ENCODE results near the gene C6orf118. TPM values are rescaled to one million over a fixed set of nuclear protein-coding genes. Genes with fewer than 3 reads are reported as not detected.

The C6orf118 gene
- total and polyA plus RNA-seq, 2 of the 8 experiments (the other 6 are each of a cell fraction or from before 2014, with no cell fraction given) = 0.35 to 0.58 TPM

GRCh38 chr6:165317723-165318122, 8.3 kb upstream of the C6orf118 start (continued):
- TF ChIP-seq CHD7 (IDR thresholded peaks at IDR 0.05; ENCODE audit: insufficient replicate concordance, low read length) (no peak), GTF2F1 (IDR thresholded peaks at IDR 0.05; ENCODE audit: borderline replicate concordance, low read depth, low read length) (no peak), BRCA1 (IDR thresholded peaks at IDR 0.05; ENCODE audit: low read depth, low read length) (no peak), POLR2AphosphoS5 (IDR thresholded peaks at IDR 0.05; ENCODE audit: low read depth, low read length) (no peak), ATF2 (IDR thresholded peaks at IDR 0.05; ENCODE audit: low read length) (no peak), USF2 (IDR thresholded peaks at IDR 0.05; ENCODE audit: low read length) (no peak), GABPA (IDR thresholded peaks at IDR 0.05; ENCODE audit: borderline replicate concordance, insufficient read depth, low read length) (no peak), RAD21 (IDR thresholded peaks at IDR 0.05 in 1 of 2, conservative IDR thresholded peaks at IDR 0.05 in 1 of 2; ENCODE audit: low read depth in 2 of 2, low read length in 2 of 2) (no peak)
